Fibroblast of skin of right quadriceps (primary cell): Measurements from ENCODE around the gene KRTAP13-2.

Source experiments
- DNase-seq: peaks from one replicate; pipeline ENCODE4 v3.0.0-alpha.2; 2013

The KRTAP13-2 gene, protein sequence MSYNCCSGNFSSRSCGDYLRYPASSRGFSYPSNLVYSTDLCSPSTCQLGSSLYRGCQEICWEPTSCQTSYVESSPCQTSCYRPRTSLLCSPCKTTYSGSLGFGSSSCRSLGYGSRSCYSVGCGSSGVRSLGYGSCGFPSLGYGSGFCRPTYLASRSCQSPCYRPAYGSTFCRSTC

GRCh38 chr21:30372139-30372770 is at the start of gene KRTAP13-2:
Gene KRTAP13-2 (minus strand): TSS chr21:30372271. CDS start chr21:30372213, 58 bp downstream.
- DNase-seq, result no peak

DNA sequence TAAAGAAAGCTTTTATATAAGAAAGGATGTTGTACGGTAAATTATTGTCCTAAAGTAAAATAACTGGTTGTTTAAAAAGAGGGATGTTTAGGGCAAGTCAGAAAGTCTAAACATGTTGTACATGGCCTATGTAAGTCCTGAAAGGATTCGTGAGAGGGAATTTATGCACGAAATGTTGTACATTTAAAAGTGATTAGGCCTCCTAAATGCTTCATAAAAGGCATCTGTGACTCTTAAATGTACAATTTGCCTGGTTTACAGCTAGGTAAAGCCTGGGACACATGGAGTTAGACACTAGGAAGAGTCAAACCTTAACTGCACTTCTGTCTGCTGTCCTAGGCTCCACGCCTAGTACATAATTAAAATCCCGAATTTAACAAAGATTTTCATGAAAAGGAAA is 43.9 kb upstream of the KRTAP13-2 start:
- no peak for DNase-seq

- peak; percentile 37 for DNase-seq
Measured at GRCh38 chr21:30408782-30409494, 36.9 kb upstream of the KRTAP13-2 start.

- no peak for DNase-seq
Measured at GRCh38 chr21:30395731-30396130, 23.7 kb upstream of the KRTAP13-2 start, which contains the start of gene KRTAP13-1. Gene KRTAP13-1 (plus strand): TSS chr21:30396031. CDS start chr21:30396087, 56 bp downstream.

DNA sequence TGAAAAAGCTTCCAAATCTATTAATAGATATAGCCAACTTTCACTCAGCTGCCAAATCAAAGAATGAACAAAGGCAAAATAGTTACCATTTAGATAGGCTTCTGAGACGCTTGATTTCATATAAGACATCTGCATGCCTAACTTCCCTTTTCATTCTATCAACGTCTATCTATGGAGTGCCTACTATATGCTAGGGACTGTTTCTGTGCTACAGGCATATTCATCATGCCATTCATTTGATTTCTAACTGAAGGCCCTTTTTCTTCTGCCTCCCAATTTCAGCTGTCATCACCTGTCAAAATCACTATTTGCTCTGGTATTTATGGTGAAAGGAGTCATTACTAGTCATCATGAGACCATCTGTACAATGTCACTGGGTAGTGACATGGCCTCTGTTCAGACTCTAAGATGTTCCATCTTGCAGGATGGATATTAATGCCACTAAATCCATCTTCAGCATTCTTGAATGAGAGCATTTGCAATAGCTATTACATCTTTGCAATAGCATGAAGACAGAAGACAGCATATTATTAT is 19.5 kb upstream of the KRTAP13-2 start:
- DNase-seq, result no peak

GRCh38 chr21:30382201-30382600 is 10.1 kb upstream of the KRTAP13-2 start:
- no peak for DNase-seq

DNA sequence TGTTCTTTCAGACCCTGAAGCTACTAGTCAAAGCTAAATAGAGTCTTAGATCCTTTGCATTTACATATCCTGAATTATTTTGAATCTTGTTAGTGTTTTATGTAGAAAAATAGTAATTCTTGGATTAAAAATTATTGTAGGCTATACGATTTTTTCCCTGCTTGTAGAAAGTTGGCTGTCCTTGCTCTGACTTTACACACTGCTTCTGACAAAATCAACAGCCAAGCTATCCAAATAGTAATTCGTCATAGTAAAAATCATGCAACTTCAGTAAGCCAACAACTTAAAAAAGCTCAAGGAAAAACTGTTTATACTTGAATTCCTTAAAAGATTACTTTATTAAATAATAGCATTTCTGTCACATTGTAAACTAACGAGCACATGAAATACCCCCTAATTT is 16.2 kb downstream of the KRTAP13-2 start:
- no peak for DNase-seq

DNA sequence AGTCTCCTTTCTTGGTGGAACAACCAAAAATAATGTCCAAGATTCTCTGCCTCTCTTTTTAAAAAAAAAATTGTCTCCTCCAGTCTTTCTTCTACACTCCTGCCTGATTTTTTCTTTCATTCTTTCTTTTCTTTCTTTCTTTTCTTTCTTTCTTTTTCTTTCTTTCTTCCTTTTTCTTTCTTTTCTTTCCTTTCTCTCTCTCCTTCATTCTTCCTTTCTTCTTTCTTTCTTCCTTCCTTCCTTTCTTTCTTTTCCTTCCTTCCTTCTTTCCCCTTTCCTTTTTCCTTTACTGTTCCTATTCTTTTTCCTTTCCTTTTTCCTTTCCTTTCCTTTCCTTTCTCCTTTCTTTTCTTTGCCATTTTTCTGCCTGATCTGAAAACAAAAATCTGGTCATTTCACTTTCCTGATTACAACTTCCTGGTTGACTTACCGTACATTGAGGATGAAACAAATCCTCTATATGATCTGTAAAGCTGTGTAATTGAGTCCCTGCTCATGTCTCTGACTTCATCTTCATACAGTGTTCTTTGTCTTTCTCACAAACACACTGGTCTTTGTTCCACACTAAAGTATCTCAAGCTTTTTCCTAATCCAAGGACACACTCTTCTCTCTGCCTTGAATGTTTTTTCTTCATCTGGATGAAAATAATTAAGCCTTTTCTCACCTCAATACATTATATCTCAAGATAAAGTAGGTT is 17.6 kb downstream of the KRTAP13-2 start:
- no peak for DNase-seq

- no peak for DNase-seq
Measured at GRCh38 chr21:30351534-30351933, 20.5 kb downstream of the KRTAP13-2 start.

- DNase-seq, result no peak
Measured at GRCh38 chr21:30349572-30349971, 22.5 kb downstream of the KRTAP13-2 start.

DNA sequence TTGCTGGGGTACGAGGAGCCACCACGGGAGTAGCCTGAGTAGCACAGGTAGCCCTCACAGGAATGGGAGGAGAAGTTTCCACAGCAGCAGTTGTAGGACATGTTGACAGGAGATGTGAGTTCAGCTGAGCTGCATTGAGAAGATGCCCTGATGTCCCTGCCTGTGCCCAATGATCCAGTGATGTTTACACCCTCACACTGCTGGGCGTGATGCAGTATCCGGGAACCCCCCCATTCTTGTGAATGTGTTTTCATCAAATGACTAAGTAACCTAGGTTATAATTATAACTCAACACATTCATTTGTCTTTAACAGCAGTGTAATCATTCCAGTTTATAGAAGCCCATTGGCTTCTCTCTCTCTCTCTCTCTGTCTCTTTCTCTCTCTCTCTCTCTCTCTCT is 23.6 kb downstream of the KRTAP13-2 start, which contains the start of gene KRTAP23-1:
TSS of gene KRTAP23-1 (minus strand) at position 101 of the 400 bp plus-strand sequence. CDS start at position 101, 0 bp downstream.
- no peak for DNase-seq

DNA sequence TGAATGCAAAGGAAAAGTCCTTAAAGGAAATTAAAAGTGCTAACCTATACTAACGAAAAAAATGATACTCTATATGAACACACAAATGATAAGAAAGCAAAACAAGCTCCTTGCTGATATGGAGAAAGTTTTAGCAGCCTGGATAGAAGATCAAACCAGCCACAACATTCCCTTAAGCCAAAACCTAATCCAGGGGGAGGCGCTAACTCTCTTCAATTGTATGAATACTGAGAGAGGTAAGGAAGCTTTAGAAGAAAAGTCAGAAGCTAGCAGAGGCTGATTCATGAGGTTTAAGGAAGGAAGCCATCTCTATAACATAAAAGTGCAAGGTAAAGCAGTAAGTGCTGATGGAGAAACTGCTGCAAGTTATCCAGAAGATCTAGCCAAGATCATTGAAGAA is 27.1 kb downstream of the KRTAP13-2 start:
- DNase-seq, result no peak

GRCh38 chr21:30340714-30341573 is 31.1 kb downstream of the KRTAP13-2 start:
- DNase-seq, result peak; percentile 25

GRCh38 chr21:30338717-30339116 is 33.4 kb downstream of the KRTAP13-2 start:
- no peak for DNase-seq

DNA sequence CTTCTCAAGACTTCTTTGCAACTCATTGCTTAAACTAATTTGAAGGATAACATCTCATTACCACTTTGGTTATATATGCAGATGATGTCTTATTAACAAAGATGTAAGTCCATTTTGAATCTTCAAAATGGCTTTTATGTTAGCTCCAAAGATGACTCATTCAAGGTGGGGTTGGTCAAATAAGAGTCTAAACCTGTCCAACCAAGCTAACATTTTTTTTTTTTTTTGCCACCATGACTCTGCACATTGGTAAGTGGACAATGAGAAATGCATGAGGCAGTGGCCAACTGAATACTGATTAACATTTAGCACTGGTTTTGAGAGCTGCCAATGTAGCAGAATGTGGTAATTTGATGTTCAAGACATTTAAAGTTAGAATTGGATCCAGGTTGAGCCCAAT is 34.3 kb downstream of the KRTAP13-2 start:
- no peak for DNase-seq

DNA sequence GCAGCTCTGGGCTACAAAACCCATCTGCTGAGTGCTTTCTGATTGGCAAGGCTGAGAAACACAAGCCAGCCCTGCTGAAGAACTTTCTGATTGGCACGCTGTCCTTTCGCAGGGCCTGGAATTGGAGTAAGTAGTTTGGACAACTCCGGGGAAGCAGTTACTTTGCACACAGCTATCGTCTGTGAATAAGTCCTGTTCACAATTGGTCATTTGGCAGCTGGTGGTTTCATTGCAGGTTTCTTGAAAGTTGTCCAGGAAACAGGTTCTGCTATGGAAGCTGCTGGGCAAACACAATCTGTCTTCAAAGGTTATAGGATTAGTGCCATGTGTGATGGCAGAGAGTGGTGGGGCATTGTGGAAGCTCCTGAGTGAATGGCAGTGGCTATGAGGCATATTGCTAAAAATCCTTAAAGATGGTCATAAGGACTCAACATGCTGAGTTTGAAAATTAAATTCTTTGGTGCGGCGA is 34.8 kb downstream of the KRTAP13-2 start, which contains the start of gene KRTAP27-1:
TSS of gene KRTAP27-1 (minus strand) at position 419 of the 469 bp plus-strand sequence. CDS start at position 393, 26 bp downstream.
- DNase-seq, result no peak

- DNase-seq, result peak; percentile 36
Measured at GRCh38 chr21:30336596-30336995, 35.5 kb downstream of the KRTAP13-2 start.

DNA sequence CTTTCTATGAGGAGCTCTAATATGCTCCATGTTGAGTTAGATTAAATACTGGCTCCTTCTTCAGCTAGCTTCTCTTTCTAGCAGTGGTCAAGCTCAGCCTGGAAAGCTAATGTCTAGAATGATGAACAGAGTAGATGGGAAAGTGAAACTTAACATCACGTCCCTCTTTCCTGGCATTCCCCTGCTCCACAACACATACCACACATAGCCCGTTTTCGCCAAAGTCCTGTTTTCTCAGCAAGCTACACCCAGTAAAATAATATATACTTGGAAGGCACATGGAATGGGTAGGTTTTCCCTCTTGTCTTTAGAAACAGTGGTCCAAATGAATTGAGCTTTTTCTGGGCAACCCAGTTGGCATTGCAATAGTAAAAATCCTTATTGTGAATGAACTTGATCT is 38.3 kb downstream of the KRTAP13-2 start:
- no peak for DNase-seq

- no peak for DNase-seq
Measured at GRCh38 chr21:30332681-30333080, 39.4 kb downstream of the KRTAP13-2 start.

- peak; percentile 6 for DNase-seq
Measured at GRCh38 chr21:30329203-30329875, 42.7 kb downstream of the KRTAP13-2 start.

- no peak for DNase-seq
Measured at GRCh38 chr21:30326390-30326789, 45.7 kb downstream of the KRTAP13-2 start.
